HEK293 (cell line): ENCODE data around the gene TMEM63B.

ENCODE experiments used
- CTCF ChIP-seq: fragments of 450-650 bp; formaldehyde crosslinking; IDR thresholded peaks from 2 replicates; pipeline ENCODE4 v1.5.1; 2016; ENCODE audit warnings: missing biosample characterization, missing genetic modification characterization
- TCF7L2 ChIP-seq: IDR thresholded peaks from 2 replicates; pipeline ENCODE4 v1.6.1; 2011; ENCODE audit warnings: low read depth, mild to moderate bottlenecking, inconsistent platforms, low read length, moderate library complexity, borderline replicate concordance
- YY1 ChIP-seq: fragments of 450-650 bp; formaldehyde crosslinking; IDR thresholded peaks from 2 replicates; pipeline ENCODE4 v1.5.1; 2018; ENCODE audit warnings: missing biosample characterization, missing genetic modification characterization
- ZNF24 ChIP-seq: fragments of 450-650 bp; formaldehyde crosslinking; IDR thresholded peaks from 2 replicates; pipeline ENCODE4 v1.5.1; 2016; ENCODE audit warnings: missing biosample characterization, missing genetic modification characterization
- ZNF394 ChIP-seq: fragments of 450-650 bp; formaldehyde crosslinking; IDR thresholded peaks from 2 replicates; pipeline ENCODE4 v1.5.1; 2016; ENCODE audit warnings: missing biosample characterization, missing genetic modification characterization, mild to moderate bottlenecking, moderate library complexity, borderline replicate concordance
- ZNF555 ChIP-seq: fragments of 450-650 bp; formaldehyde crosslinking; conservative IDR thresholded peaks from 2 replicates; pipeline ENCODE4 v1.5.1; 2017; ENCODE audit warnings: missing biosample characterization, mild to moderate bottlenecking, missing genetic modification characterization, inconsistent platforms
- ZNF704 ChIP-seq: fragments of 450-650 bp; formaldehyde crosslinking; IDR thresholded peaks from 2 replicates; pipeline ENCODE4 v1.5.1; 2016; ENCODE audit warnings: missing biosample characterization, missing genetic modification characterization
- ZNF768 ChIP-seq: fragments of 450-650 bp; formaldehyde crosslinking; IDR thresholded peaks from 2 replicates; pipeline ENCODE4 v1.5.1; 2018; ENCODE audit warnings: missing biosample characterization, mild to moderate bottlenecking, missing genetic modification characterization
- TF ChIP-seq, protein P1 (sequence below): sonication (generic); formaldehyde crosslinking; IDR thresholded peaks from 2 replicates; pipeline ENCODE4 v1.8.1; 2022; ENCODE audit warnings: mild to moderate bottlenecking, moderate library complexity, missing genetic modification reagents

GRCh38 chr6:44093750-44094402 is 33.5 kb upstream of the TMEM63B start:
- TF ChIP-seq CTCF, result no peak
- TF ChIP-seq ZNF704 (tag by site-specific recombination), result no peak
- no peak for TF ChIP-seq ZNF24 (tag by site-specific recombination)
- TF ChIP-seq ZNF394 (tag by site-specific recombination), result no peak
- TF ChIP-seq ZNF555, result no peak
- no peak for TF ChIP-seq ZNF768 (tag by site-specific recombination)
- TF ChIP-seq YY1 (tag by site-specific recombination), result no peak
- no peak for TF ChIP-seq TCF7L2
- TF ChIP-seq, protein P1, sequence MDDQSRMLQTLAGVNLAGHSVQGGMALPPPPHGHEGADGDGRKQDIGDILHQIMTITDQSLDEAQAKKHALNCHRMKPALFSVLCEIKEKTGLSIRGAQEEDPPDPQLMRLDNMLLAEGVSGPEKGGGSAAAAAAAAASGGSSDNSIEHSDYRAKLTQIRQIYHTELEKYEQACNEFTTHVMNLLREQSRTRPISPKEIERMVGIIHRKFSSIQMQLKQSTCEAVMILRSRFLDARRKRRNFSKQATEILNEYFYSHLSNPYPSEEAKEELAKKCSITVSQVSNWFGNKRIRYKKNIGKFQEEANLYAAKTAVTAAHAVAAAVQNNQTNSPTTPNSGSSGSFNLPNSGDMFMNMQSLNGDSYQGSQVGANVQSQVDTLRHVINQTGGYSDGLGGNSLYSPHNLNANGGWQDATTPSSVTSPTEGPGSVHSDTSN, result no peak
